ENCODE data around the gene TPPP2.

The TPPP2 gene

GRCh38 chr14:21019366-21019765 is 10.7 kb upstream of the TPPP2 start:
- peaks cover 3 to 18% (median 12%) of the 10 kb centered on the region in 4 experiments for H3K4me1 ChIP-seq (ENCODE audit: control extremely low read depth in 1 of 4, control insufficient read depth in 4 of 4, insufficient read depth in 4 of 4, low read length in 3 of 4)
- H3K27me3 ChIP-seq (replicated peaks in 2 of 5; ENCODE audit: control insufficient read depth in 4 of 5, insufficient read depth in 5 of 5, low read length in 4 of 5), result peaks cover 0 to 19% (median 6%) of the 10 kb centered on the region in 5 experiments
- H3K27ac ChIP-seq (ENCODE audit: insufficient read depth in 1 of 2, low read depth in 1 of 2, low read length in 2 of 2, poor library complexity in 1 of 2, severe bottlenecking in 2 of 2), result no peak overlapping the region
- no peak overlapping the region for H3K4me3 ChIP-seq (ENCODE audit: control insufficient read depth in 1 of 7, extremely low read depth in 1 of 7, insufficient read depth in 4 of 7, low read depth in 2 of 7, low read length in 6 of 7)
- H3K36me3 ChIP-seq (ENCODE audit: control insufficient read depth in 4 of 4, insufficient read depth in 4 of 4, low read length in 3 of 4), result peaks cover 0 to 15% (median 2%) of the 10 kb centered on the region in 4 experiments
- WGBS (ENCODE audit: insufficient coverage), result no CpG with 5 or more reads among the region's 1 CpG
- ChIA-PET POLR2A (no interaction called here), CTCF (interaction anchor here (2.3 to 16.8 kb wide), 8 partner anchors 9 to 85 kb away, joined by 6 to 345 read pairs (median 107); partner anchors contain the start of genes ARHGEF40, RNASE13, RNASE7 and SLC39A2)
- no peaks in the 10 kb centered on the region for H3K9me3 ChIP-seq (ENCODE audit: control extremely low read depth in 1 of 5, control insufficient read depth in 4 of 5, insufficient read depth in 2 of 5, low read depth in 1 of 5, low read length in 4 of 5)
- DNase-seq, result no peak

DNA sequence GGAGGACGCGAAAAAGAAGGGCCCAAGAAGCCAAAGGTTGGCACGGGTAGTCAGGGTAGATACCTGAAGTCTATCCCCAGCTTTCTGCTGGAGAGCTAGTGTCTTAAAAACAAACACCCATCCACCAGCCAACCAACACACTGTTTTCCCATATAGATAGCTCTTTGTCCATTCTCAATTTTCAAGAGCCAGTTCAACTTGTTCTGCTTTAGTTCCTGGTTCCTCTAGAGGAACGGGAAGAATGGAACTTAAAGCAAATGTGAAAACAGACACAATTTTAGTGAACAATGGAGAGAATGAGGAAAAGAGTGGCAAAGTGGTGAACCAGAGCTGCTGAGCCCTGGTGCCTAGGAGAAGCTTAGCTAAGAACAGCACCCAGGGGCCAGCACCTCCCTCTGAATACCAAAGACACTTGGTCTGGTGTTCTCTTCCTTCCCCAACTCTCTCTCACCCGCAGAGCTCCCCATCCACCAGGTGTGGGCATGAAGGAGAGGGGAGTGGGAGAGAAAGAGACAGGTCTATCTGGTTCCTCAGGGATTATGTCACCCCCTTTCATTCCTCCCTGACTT is 9.0 kb upstream of the TPPP2 start:
- DNase-seq, result no peak
- Histone ChIP-seq H3K9me3 (ENCODE audit: control extremely low read depth in 1 of 5, control insufficient read depth in 4 of 5, insufficient read depth in 2 of 5, low read depth in 1 of 5, low read length in 4 of 5) (no peaks in the 10 kb centered on the region), H3K27ac (ENCODE audit: insufficient read depth in 1 of 2, low read depth in 1 of 2, low read length in 2 of 2, poor library complexity in 1 of 2, severe bottlenecking in 2 of 2) (no peak overlapping the region), H3K4me3 (ENCODE audit: control insufficient read depth in 1 of 7, extremely low read depth in 1 of 7, insufficient read depth in 4 of 7, low read depth in 2 of 7, low read length in 6 of 7) (no peak overlapping the region), H3K27me3 (replicated peaks in 2 of 5; ENCODE audit: control insufficient read depth in 4 of 5, insufficient read depth in 5 of 5, low read length in 4 of 5) (peaks cover 0 to 23% (median 6%) of the 10 kb centered on the region in 5 experiments), H3K4me1 (ENCODE audit: control extremely low read depth in 1 of 4, control insufficient read depth in 4 of 4, insufficient read depth in 4 of 4, low read length in 3 of 4) (peaks cover 3 to 27% (median 20%) of the 10 kb centered on the region in 4 experiments), H3K36me3 (ENCODE audit: control insufficient read depth in 4 of 4, insufficient read depth in 4 of 4, low read length in 3 of 4) (peaks cover 0 to 15% (median 2%) of the 10 kb centered on the region in 4 experiments)
- ChIA-PET CTCF (interaction anchor here (1.2 to 16.8 kb wide), 8 partner anchors 9 to 83 kb away, joined by 3 to 345 read pairs (median 58); partner anchors contain the start of genes ARHGEF40, RNASE13, RNASE7 and SLC39A2), POLR2A (interaction anchor here (1.6 kb wide), 1 partner anchor 15 kb away, joined by 5 read pairs; no protein-coding TSS in a partner anchor)
- WGBS (ENCODE audit: insufficient coverage), result 100% methylated on average over 1 of the region's 5 CpGs

GRCh38 chr14:21022686-21023085 is 7.3 kb upstream of the TPPP2 start:
- 100% methylated on average over 5 of the region's 5 CpGs for WGBS (ENCODE audit: insufficient coverage)
- Histone ChIP-seq H3K27ac (ENCODE audit: insufficient read depth in 1 of 2, low read depth in 1 of 2, low read length in 2 of 2, poor library complexity in 1 of 2, severe bottlenecking in 2 of 2) (no peak overlapping the region), H3K9me3 (ENCODE audit: control extremely low read depth in 1 of 5, control insufficient read depth in 4 of 5, insufficient read depth in 2 of 5, low read depth in 1 of 5, low read length in 4 of 5) (no peaks in the 10 kb centered on the region), H3K4me1 (ENCODE audit: control extremely low read depth in 1 of 4, control insufficient read depth in 4 of 4, insufficient read depth in 4 of 4, low read length in 3 of 4) (peaks cover 3 to 26% (median 15%) of the 10 kb centered on the region in 4 experiments), H3K27me3 (replicated peaks in 2 of 5; ENCODE audit: control insufficient read depth in 4 of 5, insufficient read depth in 5 of 5, low read length in 4 of 5) (peaks cover 0 to 23% (median 6%) of the 10 kb centered on the region in 5 experiments), H3K36me3 (ENCODE audit: control insufficient read depth in 4 of 4, insufficient read depth in 4 of 4, low read length in 3 of 4) (peaks cover 0 to 15% (median 1%) of the 10 kb centered on the region in 4 experiments), H3K4me3 (ENCODE audit: control insufficient read depth in 1 of 7, extremely low read depth in 1 of 7, insufficient read depth in 4 of 7, low read depth in 2 of 7, low read length in 6 of 7) (no peak overlapping the region)
- POLR2A ChIA-PET, result no interaction called here
- CTCF ChIA-PET, result interaction anchor here (0.6 to 16.8 kb wide), 6 partner anchors 8 to 82 kb away, joined by 3 to 345 read pairs (median 5); partner anchors contain the start of gene RNASE7
- DNase-seq, result no peak

DNA sequence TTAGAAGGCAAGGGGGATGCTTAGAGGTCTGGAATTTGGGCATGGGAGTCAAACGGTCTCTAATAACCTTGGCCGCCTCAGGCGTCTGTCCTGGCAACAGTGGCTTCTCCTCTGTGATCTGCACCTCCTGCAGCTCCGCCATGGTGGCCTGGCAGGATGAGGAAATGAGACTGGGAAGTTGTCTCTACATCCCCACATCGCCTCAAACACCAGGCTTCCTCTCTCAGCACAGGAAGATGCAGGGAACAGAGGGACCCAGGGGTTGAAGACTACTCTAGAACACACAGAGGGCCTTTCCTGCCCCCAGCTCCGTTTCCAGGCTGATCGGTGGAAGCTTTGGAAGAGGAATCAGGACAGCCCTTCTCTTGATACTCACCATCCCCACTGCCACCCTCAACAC is 6.8 kb upstream of the TPPP2 start:
- no peak for DNase-seq
- WGBS (ENCODE audit: insufficient coverage), result no CpG with 5 or more reads among the region's 7 CpGs
- H3K4me1 ChIP-seq (ENCODE audit: control extremely low read depth in 1 of 4, control insufficient read depth in 4 of 4, insufficient read depth in 4 of 4, low read length in 3 of 4), result peaks cover 3 to 26% (median 15%) of the 10 kb centered on the region in 4 experiments
- H3K27me3 ChIP-seq (replicated peaks in 2 of 5; ENCODE audit: control insufficient read depth in 4 of 5, insufficient read depth in 5 of 5, low read length in 4 of 5), result peaks cover 0 to 23% (median 6%) of the 10 kb centered on the region in 5 experiments
- no peaks in the 10 kb centered on the region for H3K9me3 ChIP-seq (ENCODE audit: control extremely low read depth in 1 of 5, control insufficient read depth in 4 of 5, insufficient read depth in 2 of 5, low read depth in 1 of 5, low read length in 4 of 5)
- ChIA-PET POLR2A (no interaction called here), CTCF (interaction anchor here (0.6 to 16.8 kb wide), 6 partner anchors 8 to 82 kb away, joined by 3 to 345 read pairs (median 5); partner anchors contain the start of gene RNASE7)
- H3K4me3 ChIP-seq (ENCODE audit: control insufficient read depth in 1 of 7, extremely low read depth in 1 of 7, insufficient read depth in 4 of 7, low read depth in 2 of 7, low read length in 6 of 7), result no peak overlapping the region
- peaks cover 0 to 15% (median 1%) of the 10 kb centered on the region in 4 experiments for H3K36me3 ChIP-seq (ENCODE audit: control insufficient read depth in 4 of 4, insufficient read depth in 4 of 4, low read length in 3 of 4)
- no peak overlapping the region for H3K27ac ChIP-seq (ENCODE audit: insufficient read depth in 1 of 2, low read depth in 1 of 2, low read length in 2 of 2, poor library complexity in 1 of 2, severe bottlenecking in 2 of 2)

DNA sequence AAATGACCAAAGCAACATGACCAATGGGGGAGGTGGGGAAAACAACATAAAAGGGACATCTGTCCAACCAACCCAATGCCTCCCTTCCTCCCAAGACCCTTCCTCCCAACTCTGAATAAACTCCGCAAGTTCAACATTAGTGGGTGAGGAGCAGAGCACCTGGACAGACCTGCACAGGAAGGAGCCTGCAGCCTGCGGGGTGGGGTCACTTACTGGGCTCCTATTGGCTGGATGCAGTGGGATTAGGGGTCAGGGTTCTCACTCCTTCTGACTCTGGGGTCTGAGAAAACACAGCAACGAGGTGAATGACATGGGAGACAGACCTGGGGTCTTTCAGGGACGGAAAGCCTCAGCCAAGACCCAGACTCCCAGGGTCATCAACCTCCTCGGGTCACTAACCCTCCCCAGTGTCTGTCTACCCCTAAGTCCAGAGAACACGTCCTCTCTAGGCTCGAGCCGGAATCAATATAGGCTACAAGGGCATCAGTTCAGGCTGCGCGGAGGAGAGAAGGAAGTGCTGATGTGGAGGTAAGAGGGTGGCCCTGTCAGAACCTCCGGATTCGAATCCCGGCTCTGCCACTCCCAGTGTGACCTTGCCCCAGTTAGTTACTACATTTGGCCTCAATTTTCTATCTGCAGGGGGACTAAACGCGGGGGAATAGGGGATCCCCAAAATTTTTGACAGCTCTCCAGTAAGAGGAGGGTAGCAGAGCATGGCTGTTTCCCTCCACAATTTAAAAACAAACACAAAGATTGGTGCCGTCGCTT is 6.0 kb upstream of the TPPP2 start:
- Histone ChIP-seq H3K4me3 (ENCODE audit: control insufficient read depth in 1 of 7, extremely low read depth in 1 of 7, insufficient read depth in 4 of 7, low read depth in 2 of 7, low read length in 6 of 7) (peak overlapping the region; percentile 51 to 89 (median 60)), H3K4me1 (ENCODE audit: control extremely low read depth in 1 of 4, control insufficient read depth in 4 of 4, insufficient read depth in 4 of 4, low read length in 3 of 4) (peaks cover 3 to 26% (median 15%) of the 10 kb centered on the region in 4 experiments), H3K27ac (ENCODE audit: insufficient read depth in 1 of 2, low read depth in 1 of 2, low read length in 2 of 2, poor library complexity in 1 of 2, severe bottlenecking in 2 of 2) (peak overlapping the region in 1 of 2 experiments; percentile 49), H3K27me3 (replicated peaks in 2 of 5; ENCODE audit: control insufficient read depth in 4 of 5, insufficient read depth in 5 of 5, low read length in 4 of 5) (peaks cover 0 to 23% (median 6%) of the 10 kb centered on the region in 5 experiments), H3K36me3 (ENCODE audit: control insufficient read depth in 4 of 4, insufficient read depth in 4 of 4, low read length in 3 of 4) (peaks cover 0 to 11% (median 1%) of the 10 kb centered on the region in 4 experiments), H3K9me3 (ENCODE audit: control extremely low read depth in 1 of 5, control insufficient read depth in 4 of 5, insufficient read depth in 2 of 5, low read depth in 1 of 5, low read length in 4 of 5) (no peaks in the 10 kb centered on the region)
- CTCF ChIA-PET, result interaction anchor here (0.6 to 16.8 kb wide), 7 partner anchors 9 to 81 kb away, joined by 3 to 345 read pairs (median 6); partner anchors contain the start of gene RNASE7
- POLR2A ChIA-PET, result no interaction called here
- peak in 1 of 3 donors; percentile 10 for DNase-seq
- 27% methylated on average over 9 of the region's 17 CpGs for WGBS (ENCODE audit: insufficient coverage)

- H3K27me3 ChIP-seq (replicated peaks in 2 of 5; ENCODE audit: control insufficient read depth in 4 of 5, insufficient read depth in 5 of 5, low read length in 4 of 5), result peaks cover 0 to 23% (median 6%) of the 10 kb centered on the region in 5 experiments
- peak within 1 kb of the TSS; percentile 51 to 89 (median 62) for H3K4me3 ChIP-seq (ENCODE audit: control insufficient read depth in 1 of 7, extremely low read depth in 1 of 7, insufficient read depth in 4 of 7, low read depth in 2 of 7, low read length in 6 of 7)
- POLR2A ChIA-PET, result no interaction called here
- H3K9me3 ChIP-seq (ENCODE audit: control extremely low read depth in 1 of 5, control insufficient read depth in 4 of 5, insufficient read depth in 2 of 5, low read depth in 1 of 5, low read length in 4 of 5), result no peaks in the 10 kb centered on the region
- CTCF ChIA-PET, result interaction anchor here (0.6 to 1.0 kb wide), 3 partner anchors 9 to 15 kb away, joined by 3 to 7 read pairs (median 3); no protein-coding TSS in a partner anchor
- WGBS (ENCODE audit: insufficient coverage), result 0% methylated on average over 38 of the region's 72 CpGs
- H3K4me1 ChIP-seq (ENCODE audit: control extremely low read depth in 1 of 4, control insufficient read depth in 4 of 4, insufficient read depth in 4 of 4, low read length in 3 of 4), result peaks cover 3 to 26% (median 12%) of the 10 kb centered on the region in 4 experiments
- DNase-seq, result peak; percentile 58 to 81 (median 74)
- peak within 1 kb of the TSS in 1 of 2 experiments; percentile 49 for H3K27ac ChIP-seq (ENCODE audit: insufficient read depth in 1 of 2, low read depth in 1 of 2, low read length in 2 of 2, poor library complexity in 1 of 2, severe bottlenecking in 2 of 2)
- peaks cover 0 to 3% (median 1%) of the 10 kb centered on the region in 4 experiments for H3K36me3 ChIP-seq (ENCODE audit: control insufficient read depth in 4 of 4, insufficient read depth in 4 of 4, low read length in 3 of 4)
Observed at GRCh38 chr14:21024585-21025370, 5.2 kb upstream of the TPPP2 start, which contains the start of gene NDRG2. NDRG2 (minus strand) TSS chr14:21025061; CDS start chr14:21023315, 1,746 bp downstream.
